AG04450 (cell line): ENCODE data around the gene TMEM59L. TPM values are rescaled to one million over a fixed set of nuclear protein-coding genes. Genes with fewer than 3 reads are reported as not detected.
A peak's percentile ranks its signal among the peaks of the same experiment; 100 is the strongest.

Experiments used
- CTCF ChIA-PET: fragments of 300-600, 350-600 bp; formaldehyde crosslinking; extraction: SDS; loops from one replicate; lab custom pipeline; 2022; ENCODE audit warnings: antibody characterized with exemption, inconsistent platforms; lab: Charles Lee
- POLR2A ChIA-PET: fragments of 350-600 bp; formaldehyde crosslinking; extraction: SDS; loops from one replicate; lab custom pipeline; 2021; ENCODE audit warnings: antibody characterized with exemption, inconsistent platforms; lab: Yijun Ruan, JAX
- DNase-seq: peaks from one replicate; pipeline ENCODE4 v3.0.0-alpha.2; 2011; ENCODE audit warnings: low read depth, low spot score
- H3K27ac ChIP-seq: one replicate; pipeline ENCODE4 v1.5.1; 2012; ENCODE audit warnings: low read depth, low read length, control low read depth
- H3K27me3 ChIP-seq: one replicate; pipeline ENCODE4 v1.6.0; 2012; ENCODE audit warnings: low read length; ENCODE audit not compliant: control insufficient read depth, insufficient read depth
- H3K4me3 ChIP-seq: 2 replicates; pipeline ENCODE4 v1.5.1; 2011; ENCODE audit warnings: mild to moderate bottlenecking, low read depth, low read length, control low read depth
- H3K9me3 ChIP-seq: 2 replicates; pipeline ENCODE4 v1.5.1; 2012; ENCODE audit warnings: low read length; ENCODE audit not compliant: control insufficient read depth, insufficient read depth
- CTCF ChIP-seq: IDR thresholded peaks from 2 replicates; pipeline ENCODE4 v1.5.1; 2011; ENCODE audit warnings: low read depth, low read length, control low read depth, inconsistent platforms
- polyA plus RNA-seq: library from polyadenylated mRNA; depleted of rRNA; stranded (reverse); fragments of >200 nt; gene quantifications from 2 replicates; pipeline ENCODE4 v1.2.3, GENCODE V29; 2011

TMEM59L gene
- polyA plus RNA-seq, 1 experiment = 0.81 TPM

GRCh38 chr19:18606281-18607225, 6.1 kb upstream of the TMEM59L start, which contains the start of gene CRLF1:
CRLF1 (minus strand) TSS chr19:18606799; CDS start chr19:18606656, 143 bp downstream.
- Histone ChIP-seq H3K27ac (no peak within 1 kb of the TSS), H3K9me3 (no peaks in the 10 kb centered on the region; the same call in 1 of the 2 replicates), H3K4me3 (peak within 1 kb of the TSS; percentile 17; the same call in 1 of the 2 replicates), H3K27me3 (peaks cover 73% of the 10 kb centered on the region)
- ChIA-PET POLR2A (no interaction called here), CTCF (no interaction called here)
- DNase-seq = no peak
- no peak for TF ChIP-seq CTCF

GRCh38 chr19:18607226-18608101, 5.2 kb upstream of the TMEM59L start:
- Histone ChIP-seq H3K27me3 (peaks cover 77% of the 10 kb centered on the region), H3K27ac (no peak overlapping the region), H3K4me3 (no peak overlapping the region), H3K9me3 (no peaks in the 10 kb centered on the region; the same call in 1 of the 2 replicates)
- no peak for TF ChIP-seq CTCF
- ChIA-PET POLR2A (no interaction called here), CTCF (no interaction called here)
- no peak for DNase-seq

- no peak for DNase-seq
- H3K4me3 ChIP-seq = no peak overlapping the region
- CTCF ChIA-PET = no interaction called here
- peaks cover 81% of the 10 kb centered on the region for H3K27me3 ChIP-seq
- TF ChIP-seq CTCF = no peak
- no peaks in the 10 kb centered on the region; the same call in 1 of the 2 replicates for H3K9me3 ChIP-seq
- H3K27ac ChIP-seq = no peak overlapping the region
- POLR2A ChIA-PET = no interaction called here
Measured at GRCh38 chr19:18608102-18608804, 4.4 kb upstream of the TMEM59L start.

- no peak for TF ChIP-seq CTCF
- DNase-seq = no peak
- Histone ChIP-seq H3K27ac (no peak overlapping the region), H3K27me3 (peaks cover 86% of the 10 kb centered on the region), H3K4me3 (no peak overlapping the region), H3K9me3 (no peaks in the 10 kb centered on the region; the same call in 1 of the 2 replicates)
- ChIA-PET CTCF (interaction anchor here (0.6 kb wide), 1 partner anchor 68 kb away, joined by 3 read pairs; no protein-coding TSS in a partner anchor), POLR2A (no interaction called here)
Measured at GRCh38 chr19:18608805-18609716, 3.6 kb upstream of the TMEM59L start.
